NCI-H1417 (cell line): ENCODE results near the gene TBC1D19.

ENCODE experiments used
- DNase-seq, 3 experiments: peaks; one replicate each; lab custom pipeline; 2025; lab: John Stamatoyannopoulos, UW

The TBC1D19 gene

GRCh38 chr4:26782168-26782829 is 198.4 kb downstream of the TBC1D19 start:
- no peak for DNase-seq

- DNase-seq = no peak
Observed at GRCh38 chr4:26782830-26783202, 198.9 kb downstream of the TBC1D19 start.

- DNase-seq = no peak
Observed at GRCh38 chr4:26784207-26784865, 200.5 kb downstream of the TBC1D19 start.

GRCh38 chr4:26785312-26785711 is 201.4 kb downstream of the TBC1D19 start:
- DNase-seq = no peak

GRCh38 chr4:26785810-26786209 is 201.9 kb downstream of the TBC1D19 start:
- no peak for DNase-seq

- DNase-seq = no peak
Observed at GRCh38 chr4:26786916-26787315, 203.0 kb downstream of the TBC1D19 start.

- no peak for DNase-seq
Observed at GRCh38 chr4:26787461-26788340, 203.8 kb downstream of the TBC1D19 start.

GRCh38 chr4:26788341-26788733 is 204.5 kb downstream of the TBC1D19 start:
- no peak for DNase-seq

- DNase-seq = no peak
Observed at GRCh38 chr4:26789208-26789607, 205.3 kb downstream of the TBC1D19 start.

- no peak for DNase-seq
Observed at GRCh38 chr4:26791346-26791745, 207.5 kb downstream of the TBC1D19 start.

GRCh38 chr4:26792639-26793038 is 208.8 kb downstream of the TBC1D19 start:
- DNase-seq = no peak

GRCh38 chr4:26793735-26794134 is 209.9 kb downstream of the TBC1D19 start:
- no peak for DNase-seq

GRCh38 chr4:26796081-26796480 is 212.2 kb downstream of the TBC1D19 start:
- no peak for DNase-seq

GRCh38 chr4:26802790-26803189 is 218.9 kb downstream of the TBC1D19 start:
- DNase-seq = no peak

- peak in 1 of 3 experiments; percentile 28 for DNase-seq
Observed at GRCh38 chr4:26803211-26803861, 219.5 kb downstream of the TBC1D19 start.

- no peak for DNase-seq
Observed at GRCh38 chr4:26804451-26804850, 220.6 kb downstream of the TBC1D19 start.

- no peak for DNase-seq
Observed at GRCh38 chr4:26804925-26805324, 221.0 kb downstream of the TBC1D19 start.
